Keratinocyte (primary cell): ENCODE data around the gene SH3RF1. TPM values are rescaled to one million over a fixed set of nuclear protein-coding genes. Genes with fewer than 3 reads are reported as not detected.

Experiments used
- DNase-seq: peaks from one replicate; pipeline ENCODE4 v3.0.0-alpha.2; 2011; ENCODE audit warnings: low read depth, missing footprints, low spot score
- FAIRE-seq: peaks from 2 replicates; lab custom pipeline; 2011; peaks lifted over from hg19 to GRCh38; lab: Jason Lieb, UNC
- H2AFZ ChIP-seq: 2 replicates; pipeline ENCODE4 v1.6.0; 2012; ENCODE audit warnings: low read length, control low read depth, inconsistent platforms; ENCODE audit not compliant: control insufficient read depth
- H3K27ac ChIP-seq: 2 replicates; pipeline ENCODE4 v1.5.1; 2011; ENCODE audit warnings: low read length; ENCODE audit not compliant: control insufficient read depth, insufficient read depth
- H3K27me3 ChIP-seq: 3 replicates; pipeline ENCODE4 v1.6.0; 2011; ENCODE audit warnings: low read length; ENCODE audit not compliant: control insufficient read depth, insufficient read depth; ENCODE audit errors: extremely low read depth
- H3K36me3 ChIP-seq, 2 experiments: 2 replicates in 1 of 2; 3 replicates in 1 of 2; pipeline ENCODE4 v1.5.1; 2011; ENCODE audit warnings: low read length in 2 of 2, mild to moderate bottlenecking in 1 of 2; ENCODE audit not compliant: control insufficient read depth in 2 of 2, insufficient read depth in 2 of 2; ENCODE audit errors: extremely low read depth in 1 of 2
- H3K4me1 ChIP-seq: 3 replicates; pipeline ENCODE4 v1.5.1; 2011; ENCODE audit warnings: low read length; ENCODE audit not compliant: control insufficient read depth, insufficient read depth; ENCODE audit errors: extremely low read depth
- H3K4me2 ChIP-seq: 3 replicates; pipeline ENCODE4 v1.6.0; 2011; ENCODE audit warnings: low read depth, low read length; ENCODE audit not compliant: control insufficient read depth, insufficient read depth; ENCODE audit errors: extremely low read depth
- H3K4me3 ChIP-seq, 3 experiments: fragments of 200-600 bp in 1 of 3; sonication (generic) in 1 of 3; 2 replicates in 2 of 3; 3 replicates in 1 of 3; pipeline ENCODE4 v1.5.1; 2011 to 2016; ENCODE audit warnings: low read length in 3 of 3, mild to moderate bottlenecking in 3 of 3, control low read depth in 2 of 3, inconsistent platforms in 1 of 3, low read depth in 1 of 3, mixed read lengths in 1 of 3, mixed run types in 1 of 3, moderate library complexity in 1 of 3; ENCODE audit not compliant: control insufficient read depth in 2 of 3, insufficient read depth in 2 of 3; ENCODE audit errors: extremely low read depth in 1 of 3
- H3K79me2 ChIP-seq: 2 replicates; pipeline ENCODE4 v1.6.0; 2012; ENCODE audit warnings: low read length; ENCODE audit not compliant: control insufficient read depth, insufficient read depth
- H3K9ac ChIP-seq: 3 replicates; pipeline ENCODE4 v1.6.0; 2011; ENCODE audit warnings: low read length; ENCODE audit not compliant: control insufficient read depth, insufficient read depth; ENCODE audit errors: extremely low read depth
- H3K9me1 ChIP-seq: 3 replicates; pipeline ENCODE4 v1.6.0; 2011; ENCODE audit warnings: low read length; ENCODE audit not compliant: control insufficient read depth, insufficient read depth; ENCODE audit errors: extremely low read depth
- H3K9me3 ChIP-seq: 2 replicates; pipeline ENCODE4 v1.5.1; 2012; ENCODE audit warnings: low read depth, low read length; ENCODE audit not compliant: control insufficient read depth
- H4K20me1 ChIP-seq: 3 replicates; pipeline ENCODE4 v1.6.0; 2011; ENCODE audit warnings: low read length; ENCODE audit not compliant: control insufficient read depth, insufficient read depth; ENCODE audit errors: extremely low read depth
- CTCF ChIP-seq, 3 experiments: IDR thresholded peaks in 1 of 3; conservative IDR thresholded peaks in 1 of 3; optimal IDR thresholded peaks in 1 of 3; 2 replicates in 2 of 3; 3 replicates in 1 of 3; pipeline versions ENCODE3 to v1.5.1; 2011; ENCODE audit warnings: low read length in 3 of 3, mild to moderate bottlenecking in 3 of 3, moderate library complexity in 2 of 3, control low read depth in 1 of 3, inconsistent platforms in 1 of 3; ENCODE audit not compliant: insufficient read depth in 2 of 3; ENCODE audit errors: extremely low read depth in 1 of 3
- EZH2 ChIP-seq: IDR thresholded peaks from one replicate; pipeline ENCODE4 v1.6.1; 2012; ENCODE audit warnings: inconsistent platforms, mild to moderate bottlenecking, low read length, moderate library complexity
- dilution Hi-C: fragments of 300-500 bp; cut with MboI; formaldehyde crosslinking; loops from one replicate; pipeline ENCODE4 v1.7.0; 2020; ENCODE audit warnings: low sequenced_read_pairs; ENCODE audit not compliant: extremely low pct_ligation_motif_present
- polyA plus RNA-seq, 5 experiments: library from polyadenylated mRNA; depleted of rRNA in 3 of 5; stranded (reverse) in 3 of 5; stranded (forward) in 1 of 5; unstranded in 1 of 5; fragments of >200 nt; gene quantifications; 1 replicate in 1 of 5; 2 replicates in 3 of 5; 3 replicates in 1 of 5; pipeline versions ENCODE4 v1.2.1 to v1.2.3, GENCODE V29; 2011 to 2012; ENCODE audit warnings: missing spikeins in 2 of 5, low read depth in 1 of 5, low replicate concordance in 1 of 5

The SH3RF1 gene
- polyA plus RNA-seq, 1 donor (not counting 4 experiments of a cell fraction or from before 2014, with no cell fraction given) = 9.5 TPM

- no peak for DNase-seq
- no peak overlapping the region for H3K27ac ChIP-seq
- dilution Hi-C loops = no loop called here
These were observed 138.0 kb downstream of the SH3RF1 start for GRCh38 chr4:169132561-169133305.

GRCh38 chr4:169131556-169132208 lies 139.1 kb downstream of the SH3RF1 start:
- H3K9me1 ChIP-seq = no peaks in the 10 kb centered on the region
- H3K36me3 ChIP-seq = peaks cover 14 to 16% of the 10 kb centered on the region in 2 experiments
- H3K4me1 ChIP-seq = peaks cover 5% of the 10 kb centered on the region
- dilution Hi-C loops = no loop called here
- H4K20me1 ChIP-seq = no peaks in the 10 kb centered on the region
- H3K27ac ChIP-seq = no peak overlapping the region
- no peak overlapping the region for H3K4me3 ChIP-seq
- DNase-seq (no peak), FAIRE-seq (no peak)
- no peak overlapping the region for H2AFZ ChIP-seq
- no peak overlapping the region for H3K4me2 ChIP-seq
- H3K27me3 ChIP-seq = no peaks in the 10 kb centered on the region
- H3K9ac ChIP-seq = no peak overlapping the region
- TF ChIP-seq CTCF (optimal IDR thresholded peaks at IDR 0.05 in 1 of 3, IDR thresholded peaks at IDR 0.05 in 1 of 3, conservative IDR thresholded peaks at IDR 0.05 in 1 of 3; ENCODE audit: extremely low read depth in 1 of 3, insufficient read depth in 2 of 3, low read length in 3 of 3) = no peak
- TF ChIP-seq EZH2 = no peak
- no peaks in the 10 kb centered on the region for H3K79me2 ChIP-seq
- H3K9me3 ChIP-seq = no peaks in the 10 kb centered on the region

More at GRCh38 chr4:169132561-169133305, 138.0 kb downstream of the SH3RF1 start:
- Histone ChIP-seq H3K9me1 (no peaks in the 10 kb centered on the region), H3K36me3 (peaks cover 14 to 16% of the 10 kb centered on the region in 2 experiments), H3K4me3 (no peak overlapping the region), H3K9ac (no peak overlapping the region), H2AFZ (no peak overlapping the region), H4K20me1 (no peaks in the 10 kb centered on the region), H3K9me3 (no peaks in the 10 kb centered on the region), H3K4me2 (no peak overlapping the region), H3K4me1 (peaks cover 5% of the 10 kb centered on the region), H3K79me2 (no peaks in the 10 kb centered on the region), H3K27me3 (no peaks in the 10 kb centered on the region)
- TF ChIP-seq EZH2 (no peak), CTCF (optimal IDR thresholded peaks at IDR 0.05 in 1 of 3, IDR thresholded peaks at IDR 0.05 in 1 of 3, conservative IDR thresholded peaks at IDR 0.05 in 1 of 3; ENCODE audit: extremely low read depth in 1 of 3, insufficient read depth in 2 of 3, low read length in 3 of 3) (no peak)
- no peak for FAIRE-seq
